Gastrocnemius medialis (tissue), 4 donors: ENCODE measurements around the gene CCDC158.

Experiments
- POLR2A ChIP-seq, 2 donors: fragments of 450-650 bp; IDR thresholded peaks; one replicate each; pipeline ENCODE4 v1.6.1; 2017; ENCODE audit warnings: antibody characterized with exemption in 2 of 2, mild to moderate bottlenecking in 2 of 2, moderate library complexity in 2 of 2
- TF ChIP-seq, protein P1 (sequence below), 5 experiments: fragments of 450-650 bp in 3 of 5; fragments of 200-600 bp in 2 of 5; sonication (generic) in 2 of 5; IDR thresholded peaks in 4 of 5; conservative IDR thresholded peaks in 1 of 5; 1 replicate in 4 of 5; 2 replicates in 1 of 5; pipeline ENCODE4 v1.5.1; 2016 to 2019; ENCODE audit warnings: antibody characterized with exemption in 5 of 5, mild to moderate bottlenecking in 3 of 5, moderate library complexity in 3 of 5

GRCh38 chr4:76377481-76377901 lies 43.5 kb downstream of the CCDC158 start:
- TF ChIP-seq, protein P1, sequence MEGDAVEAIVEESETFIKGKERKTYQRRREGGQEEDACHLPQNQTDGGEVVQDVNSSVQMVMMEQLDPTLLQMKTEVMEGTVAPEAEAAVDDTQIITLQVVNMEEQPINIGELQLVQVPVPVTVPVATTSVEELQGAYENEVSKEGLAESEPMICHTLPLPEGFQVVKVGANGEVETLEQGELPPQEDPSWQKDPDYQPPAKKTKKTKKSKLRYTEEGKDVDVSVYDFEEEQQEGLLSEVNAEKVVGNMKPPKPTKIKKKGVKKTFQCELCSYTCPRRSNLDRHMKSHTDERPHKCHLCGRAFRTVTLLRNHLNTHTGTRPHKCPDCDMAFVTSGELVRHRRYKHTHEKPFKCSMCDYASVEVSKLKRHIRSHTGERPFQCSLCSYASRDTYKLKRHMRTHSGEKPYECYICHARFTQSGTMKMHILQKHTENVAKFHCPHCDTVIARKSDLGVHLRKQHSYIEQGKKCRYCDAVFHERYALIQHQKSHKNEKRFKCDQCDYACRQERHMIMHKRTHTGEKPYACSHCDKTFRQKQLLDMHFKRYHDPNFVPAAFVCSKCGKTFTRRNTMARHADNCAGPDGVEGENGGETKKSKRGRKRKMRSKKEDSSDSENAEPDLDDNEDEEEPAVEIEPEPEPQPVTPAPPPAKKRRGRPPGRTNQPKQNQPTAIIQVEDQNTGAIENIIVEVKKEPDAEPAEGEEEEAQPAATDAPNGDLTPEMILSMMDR (IDR thresholded peaks at IDR 0.05 in 4 of 5, conservative IDR thresholded peaks at IDR 0.05 in 1 of 5), result no peak
- TF ChIP-seq POLR2A (IDR thresholded peaks at IDR 0.05), result no peak
